OCI-LY7 (cell line): Measurements from ENCODE around the gene VSIR. TPM values are rescaled to one million over a fixed set of nuclear protein-coding genes. Genes with fewer than 3 reads are reported as not detected.

ENCODE experiments used
- BruUV-seq: library from RNA; stranded (reverse); fragments of 400-500 nt; replicated peaks from 2 replicates; lab custom pipeline; 2021; lab: Mats Ljungman, UMichigan
- CTCF ChIA-PET: fragments of 300-600 bp; sonication (Branson Sonifier 250); formaldehyde crosslinking; loops from one replicate; lab custom pipeline; 2022; ENCODE audit warnings: antibody characterized with exemption; ENCODE audit not compliant: unreplicated experiment; lab: Charles Lee
- POLR2A ChIA-PET: fragments of 300-600 bp; sonication (Branson Sonifier 250); formaldehyde crosslinking; loops from one replicate; lab custom pipeline; 2022; ENCODE audit warnings: antibody characterized with exemption; lab: Charles Lee
- DNase-seq: peaks from one replicate; pipeline ENCODE4 v3.0.0-alpha.2; 2015; ENCODE audit warnings: low spot score
- H2AFZ ChIP-seq: fragments of 200-600 bp; sonication (generic), shearing (Covaris generic); 2 replicates; pipeline ENCODE4 v1.6.1; 2014; ENCODE audit warnings: mild to moderate bottlenecking, antibody characterized with exemption, low read length, moderate library complexity
- H3K27ac ChIP-seq: fragments of 200-600 bp; sonication (generic); 2 replicates; pipeline ENCODE4 v1.5.1; 2014; ENCODE audit warnings: mixed run types, low read depth, mild to moderate bottlenecking, moderate library complexity, low read length, inconsistent platforms; ENCODE audit not compliant: poor library complexity, severe bottlenecking
- H3K36me3 ChIP-seq: fragments of 200-600 bp; sonication (generic); 2 replicates; pipeline ENCODE4 v1.6.1; 2014; ENCODE audit warnings: mild to moderate bottlenecking, antibody characterized with exemption, low read length, moderate library complexity, mixed read lengths; ENCODE audit not compliant: insufficient read depth
- H3K4me1 ChIP-seq: fragments of 200-600 bp; sonication (generic); 2 replicates; pipeline ENCODE4 v1.5.1; 2014; ENCODE audit warnings: mild to moderate bottlenecking, low read length; ENCODE audit not compliant: insufficient read depth, poor library complexity, severe bottlenecking
- H3K4me2 ChIP-seq: fragments of 200-600 bp; sonication (generic); 2 replicates; pipeline ENCODE4 v1.6.1; 2014; ENCODE audit warnings: mild to moderate bottlenecking, low read length
- H3K4me3 ChIP-seq: fragments of 200-600 bp; sonication (generic); 2 replicates; pipeline ENCODE4 v1.5.1; 2014; ENCODE audit warnings: mild to moderate bottlenecking, low read depth, low read length; ENCODE audit not compliant: poor library complexity, severe bottlenecking
- H3K79me2 ChIP-seq: fragments of 200-600 bp; sonication (generic); 2 replicates; pipeline ENCODE4 v1.6.1; 2016; ENCODE audit warnings: low read depth, mild to moderate bottlenecking, low read length, moderate library complexity, mixed read lengths; ENCODE audit not compliant: insufficient read depth
- H3K9me2 ChIP-seq: fragments of 200-600 bp; sonication (generic); 2 replicates; pipeline ENCODE4 v1.6.1; 2016; ENCODE audit warnings: mild to moderate bottlenecking, low read length, mixed read lengths; ENCODE audit not compliant: insufficient read depth
- H3K9me3 ChIP-seq: fragments of 200-600 bp; sonication (generic); 2 replicates; pipeline ENCODE4 v1.6.1; 2014; ENCODE audit warnings: mild to moderate bottlenecking, mixed run types, low read length, mixed read lengths
- H4K20me1 ChIP-seq: fragments of 200-600 bp; sonication (generic); 2 replicates; pipeline ENCODE4 v1.6.1; 2014; ENCODE audit warnings: mild to moderate bottlenecking, antibody characterized with exemption, low read length, moderate library complexity, mixed read lengths; ENCODE audit not compliant: insufficient read depth
- EZH2phosphoT487 ChIP-seq: fragments of 200-600 bp; sonication (generic); IDR thresholded peaks from 2 replicates; pipeline ENCODE4 v1.6.1; 2018; ENCODE audit warnings: low read depth, borderline replicate concordance, mild to moderate bottlenecking, mixed run types, antibody characterized with exemption, low read length, moderate library complexity, mixed read lengths
- intact Hi-C: fragments of 100-400 bp; cut with micrococcal nuclease; formaldehyde crosslinking; loops from one replicate; pipeline ENCODE4 v1.10.0; 2022; ENCODE audit not compliant: unreplicated experiment
- total RNA-seq, 2 experiments: library from RNA; depleted of rRNA in 1 of 2; stranded (reverse); fragments of >200 nt in 1 of 2; shearing (Covaris generic) in 1 of 2; gene quantifications; 2 replicates each; pipeline ENCODE4 v1.2.3, GENCODE V29; 2014 to 2022
- TF ChIP-seq, protein P1 (sequence below): fragments of 200-600 bp; sonication (generic); conservative IDR thresholded peaks from 2 replicates; pipeline ENCODE4 v1.5.1; 2014; ENCODE audit warnings: mild to moderate bottlenecking, antibody characterized with exemption, low read length, moderate library complexity, mixed read lengths

Gene VSIR
- total RNA-seq, 2 experiments from 2014 or later = 2.2 to 9.0 TPM

DNA sequence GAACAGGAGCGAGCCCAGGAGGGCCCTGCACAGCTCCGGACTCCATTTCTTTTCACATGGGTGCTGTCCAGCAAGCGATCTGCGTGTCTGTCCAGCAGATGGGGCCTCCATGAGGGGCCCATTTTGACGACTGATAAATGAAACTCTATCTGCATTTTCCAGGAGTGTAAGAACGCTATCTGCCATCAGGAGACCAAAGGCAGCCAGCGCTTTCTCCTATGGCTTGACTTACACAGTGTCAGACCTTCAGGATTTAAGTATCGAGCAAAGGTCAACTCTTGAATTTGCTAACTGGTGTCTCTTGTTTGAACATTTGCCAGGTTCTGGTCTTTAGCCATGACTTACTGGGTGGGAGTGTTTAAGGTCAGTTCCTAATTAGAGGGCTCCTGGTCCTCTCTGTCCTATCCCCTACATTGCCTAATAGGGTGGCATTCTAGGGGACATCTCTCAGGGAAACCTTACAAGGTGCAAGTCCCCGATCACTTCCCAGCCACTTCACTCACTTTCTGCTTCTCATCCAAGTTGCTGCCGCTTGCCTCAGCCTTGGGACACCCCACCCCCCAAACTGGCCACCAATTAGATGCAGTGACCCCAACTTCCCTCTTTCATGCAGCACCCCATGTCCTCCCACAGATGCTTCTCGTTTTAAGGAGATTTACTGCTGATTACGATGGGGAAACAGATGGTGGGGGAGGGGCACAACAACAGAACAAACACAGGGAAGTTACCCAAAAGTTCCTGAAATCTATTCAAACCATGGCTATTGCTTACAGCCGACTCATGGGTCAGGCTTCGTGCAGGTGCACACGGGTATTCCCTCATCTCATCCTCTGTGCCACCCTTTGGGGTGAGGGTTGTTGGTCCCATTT is 20.0 kb downstream of the VSIR start:
- TF ChIP-seq, protein P1, sequence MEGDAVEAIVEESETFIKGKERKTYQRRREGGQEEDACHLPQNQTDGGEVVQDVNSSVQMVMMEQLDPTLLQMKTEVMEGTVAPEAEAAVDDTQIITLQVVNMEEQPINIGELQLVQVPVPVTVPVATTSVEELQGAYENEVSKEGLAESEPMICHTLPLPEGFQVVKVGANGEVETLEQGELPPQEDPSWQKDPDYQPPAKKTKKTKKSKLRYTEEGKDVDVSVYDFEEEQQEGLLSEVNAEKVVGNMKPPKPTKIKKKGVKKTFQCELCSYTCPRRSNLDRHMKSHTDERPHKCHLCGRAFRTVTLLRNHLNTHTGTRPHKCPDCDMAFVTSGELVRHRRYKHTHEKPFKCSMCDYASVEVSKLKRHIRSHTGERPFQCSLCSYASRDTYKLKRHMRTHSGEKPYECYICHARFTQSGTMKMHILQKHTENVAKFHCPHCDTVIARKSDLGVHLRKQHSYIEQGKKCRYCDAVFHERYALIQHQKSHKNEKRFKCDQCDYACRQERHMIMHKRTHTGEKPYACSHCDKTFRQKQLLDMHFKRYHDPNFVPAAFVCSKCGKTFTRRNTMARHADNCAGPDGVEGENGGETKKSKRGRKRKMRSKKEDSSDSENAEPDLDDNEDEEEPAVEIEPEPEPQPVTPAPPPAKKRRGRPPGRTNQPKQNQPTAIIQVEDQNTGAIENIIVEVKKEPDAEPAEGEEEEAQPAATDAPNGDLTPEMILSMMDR = no peak
- no peak for TF ChIP-seq EZH2phosphoT487
- Histone ChIP-seq H2AFZ (peak overlapping the region; percentile 37; the same call in 1 of the 2 replicates), H3K9me2 (no peaks in the 10 kb centered on the region), H3K4me3 (no peak overlapping the region), H3K79me2 (no peaks in the 10 kb centered on the region), H4K20me1 (no peaks in the 10 kb centered on the region), H3K4me2 (peak overlapping the region; percentile 50), H3K4me1 (peaks cover 78% of the 10 kb centered on the region), H3K27ac (peak overlapping the region; percentile 64), H3K36me3 (no peaks in the 10 kb centered on the region), H3K9me3 (no peaks in the 10 kb centered on the region)
- POLR2A ChIA-PET = interaction anchor here (1.2 to 1.7 kb wide), 2 partner anchors 16 to 25 kb away, joined by 3 read pairs; no protein-coding TSS in a partner anchor
- CTCF ChIA-PET = no interaction called here
- DNase-seq = no peak
- BruUV-seq = no TSS peak
- intact Hi-C loops = no loop called here

DNA sequence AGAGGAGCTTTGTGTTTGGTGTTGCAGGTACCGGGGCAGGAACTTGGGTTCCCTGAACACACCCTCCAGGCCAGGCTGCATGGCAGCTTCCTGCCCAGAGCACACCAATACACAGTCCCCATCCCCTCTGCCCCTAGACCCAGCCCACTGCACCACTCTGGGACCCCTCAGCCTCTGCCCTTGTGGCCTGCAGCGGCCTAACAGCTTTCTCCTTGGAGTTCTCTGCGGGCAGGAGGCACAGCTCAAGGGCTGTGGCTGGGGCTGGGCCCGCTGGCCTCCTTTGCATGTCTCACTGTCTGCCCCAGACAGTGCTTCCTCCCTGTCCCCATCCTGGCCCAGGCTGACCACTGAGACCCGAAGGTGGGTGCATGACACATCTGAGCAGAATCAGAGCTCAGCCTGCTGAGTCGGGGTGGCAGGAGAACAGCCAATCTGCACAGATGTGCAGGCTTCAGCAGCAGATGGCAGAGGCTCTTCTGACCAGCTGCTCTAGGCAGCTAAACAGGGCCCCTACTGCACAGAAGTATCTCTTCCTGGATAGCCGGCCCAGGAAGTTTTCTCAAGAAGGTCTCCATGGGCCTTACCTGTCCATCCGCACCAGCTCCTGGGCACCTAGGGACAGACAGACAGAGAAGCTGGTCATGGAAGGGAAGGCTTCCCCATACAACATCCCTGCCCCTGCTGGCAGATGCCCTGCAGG is 20.8 kb downstream of the VSIR start:
- TF ChIP-seq, protein P1 = no peak
- TF ChIP-seq EZH2phosphoT487 = no peak
- no peaks in the 10 kb centered on the region for H3K36me3 ChIP-seq
- BruUV-seq = no TSS peak
- intact Hi-C loops = no loop called here
- ChIA-PET CTCF (interaction anchor here (0.9 to 1.3 kb wide), 3 partner anchors 16 to 107 kb away, joined by 3 to 5 read pairs (median 3); no protein-coding TSS in a partner anchor), POLR2A (interaction anchor here (0.9 to 1.7 kb wide), 4 partner anchors 16 to 24 kb away, joined by 3 to 4 read pairs (median 3); no protein-coding TSS in a partner anchor)
- H3K4me1 ChIP-seq = peaks cover 86% of the 10 kb centered on the region
- H3K9me3 ChIP-seq = no peaks in the 10 kb centered on the region
- peak overlapping the region; percentile 37; the same call in 1 of the 2 replicates for H2AFZ ChIP-seq
- peak; percentile 72 for DNase-seq
- H4K20me1 ChIP-seq = no peaks in the 10 kb centered on the region
- peak overlapping the region; percentile 64 for H3K27ac ChIP-seq
- H3K4me3 ChIP-seq = no peak overlapping the region
- peak overlapping the region; percentile 50 for H3K4me2 ChIP-seq
- H3K9me2 ChIP-seq = no peaks in the 10 kb centered on the region
- H3K79me2 ChIP-seq = no peaks in the 10 kb centered on the region
